ENCODE results near the gene PLA2G12A.

Gene PLA2G12A

GRCh38 chr4:109675843-109676242 lies 54.0 kb downstream of the PLA2G12A start:
- no peak for DNase-seq

GRCh38 chr4:109675181-109675580 lies 54.7 kb downstream of the PLA2G12A start:
- no peak for DNase-seq

GRCh38 chr4:109673303-109673702 lies 56.6 kb downstream of the PLA2G12A start:
- DNase-seq = no peak

GRCh38 chr4:109672169-109672930 lies 57.5 kb downstream of the PLA2G12A start:
- no peak for DNase-seq

GRCh38 chr4:109671350-109671749 lies 58.5 kb downstream of the PLA2G12A start:
- DNase-seq = no peak

- peak; percentile 6 to 36 for DNase-seq
Observed at GRCh38 chr4:109665783-109666485, 63.9 kb downstream of the PLA2G12A start.

GRCh38 chr4:109662771-109663170 lies 67.1 kb downstream of the PLA2G12A start:
- DNase-seq = no peak

GRCh38 chr4:109662116-109662515 lies 67.8 kb downstream of the PLA2G12A start:
- no peak for DNase-seq
